Measurements from ENCODE around the gene COLEC12.

The COLEC12 gene

GRCh38 chr18:493986-494983 is 6.2 kb downstream of the COLEC12 start:
- H3K4me3 Mint-ChIP-seq: no peak overlapping the region
- no peaks in the 10 kb centered on the region for H3K9me3 Mint-ChIP-seq
- H3K4me1 Mint-ChIP-seq (ENCODE audit: low read depth): no peaks in the 10 kb centered on the region
- peaks cover 25% of the 10 kb centered on the region for H3K27me3 Mint-ChIP-seq (ENCODE audit: low read depth)
- H3K27ac Mint-ChIP-seq: no peak overlapping the region
- no peaks in the 10 kb centered on the region for H3K36me3 Mint-ChIP-seq (ENCODE audit: low read depth)

GRCh38 chr18:492451-492850 is 8.1 kb downstream of the COLEC12 start:
- Mint-ChIP-seq H3K27me3 (ENCODE audit: low read depth) (peaks cover 10% of the 10 kb centered on the region), H3K4me1 (ENCODE audit: low read depth) (no peaks in the 10 kb centered on the region), H3K36me3 (ENCODE audit: low read depth) (no peaks in the 10 kb centered on the region), H3K9me3 (no peaks in the 10 kb centered on the region), H3K4me3 (no peak overlapping the region), H3K27ac (no peak overlapping the region)

- Mint-ChIP-seq H3K4me1 (ENCODE audit: low read depth) (no peaks in the 10 kb centered on the region), H3K27ac (no peak overlapping the region), H3K4me3 (no peak overlapping the region)
Measured at GRCh38 chr18:490624-491023, 9.9 kb downstream of the COLEC12 start.

GRCh38 chr18:490024-490366 is 10.5 kb downstream of the COLEC12 start:
- Mint-ChIP-seq H3K4me1 (ENCODE audit: low read depth) (no peaks in the 10 kb centered on the region), H3K4me3 (no peak overlapping the region), H3K36me3 (ENCODE audit: low read depth) (no peaks in the 10 kb centered on the region), H3K9me3 (peaks cover 7% of the 10 kb centered on the region), H3K27me3 (ENCODE audit: low read depth) (peaks cover 4% of the 10 kb centered on the region), H3K27ac (no peak overlapping the region)

More at GRCh38 chr18:490624-491023, 9.9 kb downstream of the COLEC12 start:
- H3K27me3 Mint-ChIP-seq (ENCODE audit: low read depth): peaks cover 8% of the 10 kb centered on the region
- no peaks in the 10 kb centered on the region for H3K36me3 Mint-ChIP-seq (ENCODE audit: low read depth)
- H3K9me3 Mint-ChIP-seq: peaks cover 7% of the 10 kb centered on the region

GRCh38 chr18:489244-490023 is 11.1 kb downstream of the COLEC12 start:
- Mint-ChIP-seq H3K4me3 (no peak overlapping the region), H3K4me1 (ENCODE audit: low read depth) (peaks cover 1% of the 10 kb centered on the region), H3K36me3 (ENCODE audit: low read depth) (no peaks in the 10 kb centered on the region), H3K27ac (no peak overlapping the region), H3K9me3 (peaks cover 7% of the 10 kb centered on the region), H3K27me3 (ENCODE audit: low read depth) (peaks cover 8% of the 10 kb centered on the region)

- Mint-ChIP-seq H3K4me1 (ENCODE audit: low read depth) (peaks cover 1% of the 10 kb centered on the region), H3K9me3 (peaks cover 7% of the 10 kb centered on the region), H3K27me3 (ENCODE audit: low read depth) (peaks cover 12% of the 10 kb centered on the region), H3K27ac (no peak overlapping the region), H3K36me3 (ENCODE audit: low read depth) (no peaks in the 10 kb centered on the region), H3K4me3 (no peak overlapping the region)
Measured at GRCh38 chr18:486929-487740, 13.4 kb downstream of the COLEC12 start.

GRCh38 chr18:484749-485464 is 15.6 kb downstream of the COLEC12 start:
- no peak overlapping the region for H3K4me3 Mint-ChIP-seq
- H3K36me3 Mint-ChIP-seq (ENCODE audit: low read depth): no peaks in the 10 kb centered on the region
- peaks cover 1% of the 10 kb centered on the region for H3K4me1 Mint-ChIP-seq (ENCODE audit: low read depth)
- peaks cover 7% of the 10 kb centered on the region for H3K9me3 Mint-ChIP-seq
- peaks cover 12% of the 10 kb centered on the region for H3K27me3 Mint-ChIP-seq (ENCODE audit: low read depth)
- H3K27ac Mint-ChIP-seq: no peak overlapping the region

GRCh38 chr18:478681-479080 is 21.8 kb downstream of the COLEC12 start:
- no peaks in the 10 kb centered on the region for H3K9me3 Mint-ChIP-seq
- H3K36me3 Mint-ChIP-seq (ENCODE audit: low read depth): no peaks in the 10 kb centered on the region
- H3K4me3 Mint-ChIP-seq: no peak overlapping the region
- no peaks in the 10 kb centered on the region for H3K27me3 Mint-ChIP-seq (ENCODE audit: low read depth)
- H3K27ac Mint-ChIP-seq: no peak overlapping the region
- H3K4me1 Mint-ChIP-seq (ENCODE audit: low read depth): no peaks in the 10 kb centered on the region

- no peak overlapping the region for H3K4me3 Mint-ChIP-seq
- no peaks in the 10 kb centered on the region for H3K36me3 Mint-ChIP-seq (ENCODE audit: low read depth)
- H3K4me1 Mint-ChIP-seq (ENCODE audit: low read depth): no peaks in the 10 kb centered on the region
- no peak overlapping the region for H3K27ac Mint-ChIP-seq
- no peaks in the 10 kb centered on the region for H3K9me3 Mint-ChIP-seq
- H3K27me3 Mint-ChIP-seq (ENCODE audit: low read depth): no peaks in the 10 kb centered on the region
Measured at GRCh38 chr18:477565-477964, 22.9 kb downstream of the COLEC12 start.

GRCh38 chr18:476251-476664 is 24.2 kb downstream of the COLEC12 start:
- Mint-ChIP-seq H3K4me3 (no peak overlapping the region), H3K9me3 (no peaks in the 10 kb centered on the region), H3K27ac (no peak overlapping the region), H3K36me3 (ENCODE audit: low read depth) (no peaks in the 10 kb centered on the region), H3K27me3 (ENCODE audit: low read depth) (no peaks in the 10 kb centered on the region), H3K4me1 (ENCODE audit: low read depth) (no peaks in the 10 kb centered on the region)

GRCh38 chr18:475202-476031 is 25.1 kb downstream of the COLEC12 start:
- Mint-ChIP-seq H3K27ac (no peak overlapping the region), H3K9me3 (no peaks in the 10 kb centered on the region)

GRCh38 chr18:474416-474815 is 26.1 kb downstream of the COLEC12 start:
- Mint-ChIP-seq H3K9me3 (no peaks in the 10 kb centered on the region), H3K4me3 (no peak overlapping the region), H3K36me3 (ENCODE audit: low read depth) (no peaks in the 10 kb centered on the region), H3K4me1 (ENCODE audit: low read depth) (no peaks in the 10 kb centered on the region), H3K27ac (no peak overlapping the region), H3K27me3 (ENCODE audit: low read depth) (no peaks in the 10 kb centered on the region)

More at GRCh38 chr18:475202-476031, 25.1 kb downstream of the COLEC12 start:
- Mint-ChIP-seq H3K4me3 (no peak overlapping the region), H3K27me3 (ENCODE audit: low read depth) (no peaks in the 10 kb centered on the region), H3K36me3 (ENCODE audit: low read depth) (no peaks in the 10 kb centered on the region), H3K4me1 (ENCODE audit: low read depth) (no peaks in the 10 kb centered on the region)

- Mint-ChIP-seq H3K4me3 (no peak overlapping the region), H3K4me1 (ENCODE audit: low read depth) (no peaks in the 10 kb centered on the region), H3K9me3 (no peaks in the 10 kb centered on the region), H3K27me3 (ENCODE audit: low read depth) (no peaks in the 10 kb centered on the region), H3K36me3 (ENCODE audit: low read depth) (no peaks in the 10 kb centered on the region), H3K27ac (no peak overlapping the region)
Measured at GRCh38 chr18:473802-474201, 26.7 kb downstream of the COLEC12 start.
